GM19395 (cell line): ENCODE data around the gene ETV1.

Experiments
- ATAC-seq: cut with Tn5 transposase; IDR thresholded peaks from one replicate; pipeline ENCODE4 v1.9.1; 2021; ENCODE audit warnings: mild to moderate bottlenecking, moderate library complexity; ENCODE audit not compliant: unreplicated experiment

Gene ETV1

DNA sequence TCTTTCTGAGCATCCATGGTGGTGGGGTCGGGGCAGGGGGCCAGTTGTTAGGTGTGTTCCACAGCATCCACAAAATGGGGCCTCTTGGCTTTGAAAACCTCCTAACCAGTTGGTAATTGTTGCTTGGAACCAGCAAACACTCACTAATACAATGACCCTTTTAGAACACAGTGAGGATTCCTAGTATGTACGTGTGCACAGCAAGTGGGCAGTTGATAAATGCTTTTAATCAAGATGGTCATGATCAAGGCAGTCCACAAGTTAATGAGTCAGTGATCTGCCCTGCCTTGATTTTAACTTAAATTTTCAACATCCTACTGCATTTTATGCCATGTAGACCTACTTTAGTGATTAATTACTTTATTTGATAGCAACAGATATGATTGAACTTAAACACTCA is 103.1 kb downstream of the ETV1 start:
- no peak for ATAC-seq

- no peak for ATAC-seq
Measured at GRCh38 chr7:13882051-13882450, 107.4 kb downstream of the ETV1 start.

DNA sequence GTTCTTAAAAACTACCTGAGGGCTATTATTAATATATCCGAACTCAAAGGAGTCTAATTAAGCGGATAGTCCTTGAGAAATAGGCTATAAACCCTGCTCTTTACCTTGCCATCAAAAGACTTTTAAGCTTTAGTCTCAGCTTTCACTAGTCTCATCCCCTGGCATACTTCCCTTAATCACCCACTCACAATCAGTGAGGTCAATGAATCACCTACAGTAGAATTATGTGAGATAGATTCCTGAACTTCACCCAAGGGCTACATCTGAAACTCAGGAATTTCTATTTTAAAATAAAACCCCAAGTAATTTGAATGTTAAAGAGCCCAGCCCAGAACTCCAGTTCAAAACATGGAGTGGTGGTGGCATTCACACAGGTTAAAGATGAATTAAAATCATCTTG is 108.7 kb downstream of the ETV1 start:
- ATAC-seq = no peak

GRCh38 chr7:13879994-13880686 is 109.3 kb downstream of the ETV1 start:
- ATAC-seq = no peak

DNA sequence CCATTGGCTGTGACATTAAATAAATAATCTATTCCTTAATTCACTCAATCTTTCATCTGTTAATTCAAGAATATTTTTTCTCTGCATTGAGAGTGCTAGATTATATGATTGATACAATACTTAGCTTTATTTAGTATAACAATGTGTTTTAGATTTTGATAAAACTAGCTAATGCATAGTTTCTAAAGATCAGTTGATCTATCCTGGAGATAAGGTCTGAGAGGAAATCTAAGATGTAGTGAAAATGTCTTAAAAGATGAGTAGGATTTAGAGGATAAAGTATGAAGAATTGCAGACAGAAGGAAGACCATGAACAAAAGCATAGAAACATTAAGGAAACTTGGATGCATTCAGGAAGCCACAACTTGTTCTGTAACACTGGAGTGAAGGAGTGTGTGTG is 110.3 kb downstream of the ETV1 start:
- ATAC-seq = no peak

- ATAC-seq = no peak
Measured at GRCh38 chr7:13878154-13878553, 111.3 kb downstream of the ETV1 start.

DNA sequence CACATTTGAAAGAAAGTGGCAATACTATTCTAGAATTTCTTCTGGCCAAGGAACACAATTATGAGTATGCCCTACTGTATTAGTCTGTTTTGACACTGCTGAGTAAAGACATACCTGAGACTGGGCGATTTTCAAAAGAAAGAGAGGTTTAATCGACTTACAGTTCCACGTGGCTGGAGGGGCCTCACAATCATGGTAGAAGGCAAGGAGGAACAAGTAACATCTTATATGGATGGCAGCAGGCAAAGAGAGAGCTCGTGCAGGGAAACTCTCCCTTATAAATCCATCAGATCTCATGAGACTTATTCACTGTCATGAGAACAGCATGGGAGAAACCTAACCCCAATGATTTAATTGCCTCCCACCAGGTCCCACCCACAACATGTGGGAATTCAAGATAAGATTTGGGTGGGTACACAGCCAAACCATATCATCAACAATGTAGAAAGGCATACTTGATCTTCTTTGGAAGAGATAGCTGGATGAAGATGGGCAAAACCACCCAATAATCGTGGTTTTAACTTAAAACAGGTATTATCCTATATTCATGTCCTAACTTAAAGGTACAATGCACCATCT is 113.9 kb downstream of the ETV1 start:
- no peak for ATAC-seq

DNA sequence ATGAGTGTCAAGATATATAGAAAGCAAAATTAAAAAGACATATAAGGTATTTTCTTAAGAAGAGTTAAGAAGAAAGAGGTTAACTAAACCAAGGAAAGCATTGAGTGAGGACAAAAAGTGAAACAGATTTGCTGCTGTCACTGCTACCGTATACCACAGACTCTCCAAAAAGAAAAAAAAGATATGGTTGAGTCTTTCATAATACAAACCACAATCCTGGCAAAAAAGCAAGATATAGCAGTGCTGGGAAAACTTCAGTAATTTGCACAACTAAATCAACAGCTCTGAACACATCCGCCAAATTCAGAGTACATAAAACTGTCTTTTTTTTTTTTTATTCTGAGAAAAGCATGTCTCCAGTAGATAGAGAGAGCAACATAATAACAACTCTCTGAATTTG is 114.7 kb downstream of the ETV1 start:
- ATAC-seq = no peak

- no peak for ATAC-seq
Measured at GRCh38 chr7:13872709-13873108, 116.8 kb downstream of the ETV1 start.

- ATAC-seq = no peak
Measured at GRCh38 chr7:13871008-13871407, 118.5 kb downstream of the ETV1 start.

DNA sequence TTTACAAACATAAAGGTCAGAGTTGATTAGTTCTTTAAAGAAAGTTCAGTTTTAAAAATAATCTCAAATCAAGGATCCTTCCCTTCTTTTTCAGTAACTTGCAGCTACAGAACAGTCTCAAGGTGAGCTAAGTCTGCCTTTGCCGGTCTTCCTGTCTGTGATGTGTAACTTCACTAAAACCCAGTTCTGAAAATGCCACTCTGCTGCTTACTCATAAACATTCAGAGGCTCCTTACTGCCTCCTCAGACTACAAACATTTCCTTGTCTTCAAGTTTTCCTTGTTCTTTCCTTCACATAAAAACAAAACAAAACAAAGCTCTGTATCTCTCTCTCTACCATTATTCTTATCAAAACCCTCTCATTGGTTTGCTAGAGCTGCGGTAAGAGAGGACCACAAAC is 128.7 kb downstream of the ETV1 start:
- ATAC-seq = no peak

DNA sequence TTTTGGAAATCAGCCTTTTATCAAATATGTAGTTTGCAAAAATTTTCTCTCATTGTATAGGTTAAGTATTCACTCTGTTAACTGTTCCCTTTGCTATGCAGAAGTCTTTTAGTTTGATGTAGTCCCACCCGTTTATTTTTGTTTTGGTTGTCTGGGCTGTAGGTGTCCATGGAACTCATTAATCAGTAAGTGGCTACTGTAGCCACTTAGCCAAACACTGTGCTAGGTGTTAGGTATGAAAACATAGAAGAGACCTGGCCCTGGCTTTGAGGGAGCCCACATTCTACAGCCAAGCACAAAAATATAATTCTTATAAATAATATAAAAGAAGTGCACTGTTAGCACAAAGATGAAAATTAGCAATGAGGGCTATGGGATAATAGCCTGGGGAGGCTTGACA is 133.5 kb downstream of the ETV1 start:
- no peak for ATAC-seq

DNA sequence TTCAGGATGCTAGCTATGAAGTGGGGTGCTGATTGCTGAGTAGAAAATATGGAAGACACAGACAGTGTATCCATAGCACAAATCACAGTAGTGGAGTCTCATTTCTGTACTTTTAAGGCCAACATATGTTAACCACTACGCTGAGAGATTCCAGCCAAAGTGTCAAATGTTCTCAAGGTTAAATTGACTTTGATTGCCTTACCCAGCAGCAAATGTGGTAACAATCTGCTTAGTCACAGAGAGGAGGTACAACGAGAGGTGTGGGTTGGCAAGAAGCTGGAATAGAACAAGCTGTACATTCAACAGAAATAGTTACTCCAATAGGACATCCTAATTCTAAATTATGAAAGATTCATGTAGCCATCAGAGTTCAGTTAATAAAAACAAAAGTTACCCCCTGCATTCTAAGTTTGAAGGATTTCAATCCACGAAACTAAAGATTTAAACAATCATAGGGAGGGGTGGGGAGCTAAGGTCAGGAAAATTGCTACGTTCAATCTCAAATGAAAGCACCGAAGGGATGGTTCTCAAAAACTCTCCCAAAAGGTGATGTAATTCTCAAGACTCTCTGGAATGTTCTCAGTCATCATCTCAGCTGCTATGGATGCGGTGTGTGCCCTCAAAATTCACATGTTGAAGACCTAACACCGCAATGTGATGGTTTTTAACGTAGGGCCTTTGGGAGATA is 137.0 kb downstream of the ETV1 start:
- no peak for ATAC-seq

- no peak for ATAC-seq
Measured at GRCh38 chr7:13851736-13852135, 137.7 kb downstream of the ETV1 start.

- ATAC-seq = peak; percentile 96
Measured at GRCh38 chr7:13850185-13850752, 139.2 kb downstream of the ETV1 start.

DNA sequence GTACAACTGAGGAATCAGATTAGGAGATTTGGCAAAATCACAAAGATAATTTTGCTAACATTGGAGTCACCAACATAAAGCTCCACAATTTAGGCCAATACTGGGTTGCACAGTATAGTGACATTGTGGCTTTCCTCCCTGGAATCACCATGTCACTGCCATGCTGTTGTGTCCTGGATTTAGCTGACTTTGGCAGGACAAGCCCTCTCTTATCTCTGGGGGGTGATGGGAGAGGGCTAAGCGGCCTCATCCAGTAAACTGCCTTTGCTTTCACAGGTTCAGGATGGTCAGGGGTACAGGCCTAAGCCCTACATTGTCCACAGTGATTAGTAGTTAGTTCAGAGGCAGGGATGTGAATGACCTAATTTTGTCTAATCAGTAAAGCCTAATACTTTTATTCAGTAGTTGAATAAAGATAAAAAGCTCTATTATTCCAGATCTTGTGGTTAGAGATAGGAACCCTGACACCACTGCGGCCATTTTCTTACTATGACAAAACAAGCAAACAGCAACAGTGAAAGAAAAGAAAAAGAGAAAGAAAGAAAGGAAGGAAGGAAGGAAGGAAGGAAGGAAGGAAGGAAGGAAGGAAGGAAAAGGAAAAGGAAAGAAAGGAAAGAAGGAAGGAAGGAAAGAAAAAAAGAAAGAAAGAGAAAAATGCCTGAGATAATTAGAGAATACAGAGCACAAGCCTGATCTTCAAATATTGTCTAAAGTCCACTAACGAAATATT is 140.1 kb downstream of the ETV1 start:
- no peak for ATAC-seq

- ATAC-seq = no peak
Measured at GRCh38 chr7:13848681-13849131, 140.8 kb downstream of the ETV1 start.

DNA sequence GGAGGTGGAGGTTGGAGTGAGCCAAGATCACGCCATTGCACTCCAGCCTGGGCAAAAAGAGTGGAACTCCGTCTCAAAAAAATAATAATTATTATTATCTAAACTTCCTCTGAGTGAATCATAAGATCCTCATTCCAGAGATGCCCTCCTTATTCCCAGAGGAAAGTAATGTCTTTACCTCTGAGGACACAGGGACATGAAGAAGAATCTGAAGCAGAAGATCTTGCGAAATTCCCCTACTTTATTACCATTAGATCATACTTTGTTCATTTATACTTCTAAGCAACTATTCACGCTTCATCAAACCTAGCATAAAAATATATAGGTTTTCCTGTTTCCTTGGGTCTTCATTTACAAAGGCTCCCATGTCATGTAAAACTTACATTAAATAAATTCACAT is 143.1 kb downstream of the ETV1 start:
- ATAC-seq = no peak

DNA sequence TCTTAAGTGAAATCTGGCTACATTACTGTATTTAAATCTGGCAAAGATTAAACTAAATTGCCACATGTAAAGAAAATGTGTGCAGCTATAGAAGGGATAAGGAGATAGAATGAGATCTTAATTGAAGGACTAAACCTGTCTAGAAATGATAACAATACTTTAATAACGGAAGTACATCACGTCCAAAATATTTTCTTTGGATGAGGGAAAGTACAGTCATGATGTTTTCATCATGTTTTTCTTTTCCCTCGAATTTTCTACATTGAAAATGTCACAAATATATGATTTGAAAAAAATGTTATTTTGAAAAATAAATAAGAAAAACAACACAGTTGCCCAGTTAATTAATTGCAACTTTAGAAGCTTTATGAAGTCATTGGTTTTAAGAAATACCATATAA is 143.9 kb downstream of the ETV1 start:
- ATAC-seq = no peak

DNA sequence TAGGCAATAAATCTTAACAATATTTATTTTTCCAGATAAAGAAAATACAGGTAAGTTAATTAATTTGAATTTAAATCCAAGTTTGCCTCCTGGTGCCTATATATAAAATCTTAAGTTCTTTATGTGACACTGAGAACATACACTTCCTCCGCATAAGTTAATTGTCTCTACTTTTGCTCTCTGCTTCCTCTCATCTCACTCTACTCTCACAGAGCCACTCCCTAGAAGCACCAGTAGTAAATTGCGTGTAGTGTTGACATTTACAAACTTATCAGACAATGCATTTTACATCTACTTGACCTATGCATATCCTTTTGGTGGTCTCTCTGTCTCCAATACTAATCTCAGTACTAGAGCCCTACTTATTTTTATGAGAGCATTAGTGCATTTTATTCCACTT is 144.5 kb downstream of the ETV1 start:
- no peak for ATAC-seq

GRCh38 chr7:13841284-13841683 is 148.2 kb downstream of the ETV1 start:
- ATAC-seq = no peak
